DMS114 treated with DMSO at 0.1 percent for 48 hours (cell line): Measurements from ENCODE around the gene DLG2.

Experiments used
- DNase-seq: peaks from one replicate; lab custom pipeline; 2025; ENCODE audit not compliant: unreplicated experiment; lab: John Stamatoyannopoulos, UW

The DLG2 gene

DNA sequence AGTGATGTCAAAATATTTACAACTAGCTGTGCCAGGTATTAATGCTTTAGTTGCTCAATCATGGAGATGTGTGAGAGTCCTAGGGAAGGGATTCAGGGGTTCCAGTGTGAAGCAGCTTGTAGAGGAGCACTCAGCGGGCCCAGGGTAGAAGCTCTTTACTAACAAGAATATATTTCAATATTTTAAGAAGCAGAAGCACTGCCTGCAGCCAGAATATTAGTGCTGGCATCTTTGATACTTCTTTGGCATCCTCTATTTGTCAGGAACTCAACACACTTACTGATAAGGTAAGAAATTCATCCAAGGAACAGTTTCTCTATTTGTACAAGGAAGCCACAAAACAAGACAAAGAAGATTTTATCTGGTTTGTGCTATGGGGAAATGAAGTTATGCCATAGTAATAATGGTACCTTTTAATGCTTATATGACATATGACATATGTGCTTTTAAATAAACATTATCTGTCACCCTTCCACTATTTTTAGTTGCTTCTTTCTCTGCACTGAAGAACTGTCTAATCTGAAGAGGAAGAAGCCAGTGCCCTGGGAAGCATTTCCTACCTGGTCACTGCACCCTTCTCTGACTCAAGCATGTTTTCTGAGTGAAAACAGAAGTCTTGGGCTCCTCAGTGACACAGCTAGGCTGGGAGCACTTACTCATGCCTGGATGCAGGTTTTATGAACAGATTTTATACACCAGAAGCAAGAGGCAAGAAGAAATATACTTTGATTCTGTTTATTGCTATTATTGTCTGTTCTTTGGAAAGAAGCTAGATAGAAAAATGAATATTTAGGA is 1952.8 kb downstream of the DLG2 start:
- DNase-seq, result no peak

DNA sequence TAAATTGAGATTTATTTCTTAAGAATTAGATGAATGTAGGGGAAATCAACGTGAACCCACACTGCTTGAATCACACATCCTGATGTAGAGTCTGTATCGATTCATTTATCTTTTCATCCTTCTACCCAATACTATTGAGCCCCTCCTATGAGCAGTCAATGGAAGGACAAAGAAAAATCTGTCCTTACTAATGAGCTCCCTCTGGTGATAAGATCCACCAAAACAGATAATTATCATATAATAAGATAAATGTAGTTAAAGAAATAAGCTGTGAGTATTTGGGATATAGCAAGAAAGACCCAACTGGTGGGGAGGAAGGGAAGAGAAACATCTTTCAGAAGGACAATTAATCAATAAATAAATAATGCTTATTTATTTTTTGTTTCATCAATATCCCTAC is 1955.9 kb downstream of the DLG2 start:
- DNase-seq, result no peak

DNA sequence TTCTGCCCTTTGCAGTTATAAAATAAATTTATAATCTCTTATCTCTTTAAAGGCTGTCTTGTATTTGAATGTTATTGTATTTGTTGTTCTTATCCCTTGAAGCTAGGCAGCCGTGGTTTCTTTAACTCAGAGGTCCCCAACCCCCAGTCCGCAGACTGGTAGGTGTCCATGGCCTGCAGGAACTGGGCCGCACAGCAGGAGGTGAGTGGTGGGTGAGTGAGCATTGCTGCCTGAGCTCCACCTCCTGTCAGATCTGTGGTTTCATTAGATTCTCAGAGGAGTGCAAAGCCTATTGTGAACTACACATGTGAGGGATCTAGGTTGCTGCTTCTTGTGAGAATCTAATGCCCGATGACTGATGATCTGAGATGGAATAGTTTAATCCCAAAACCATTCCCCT is 1961.0 kb downstream of the DLG2 start:
- DNase-seq, result no peak

DNA sequence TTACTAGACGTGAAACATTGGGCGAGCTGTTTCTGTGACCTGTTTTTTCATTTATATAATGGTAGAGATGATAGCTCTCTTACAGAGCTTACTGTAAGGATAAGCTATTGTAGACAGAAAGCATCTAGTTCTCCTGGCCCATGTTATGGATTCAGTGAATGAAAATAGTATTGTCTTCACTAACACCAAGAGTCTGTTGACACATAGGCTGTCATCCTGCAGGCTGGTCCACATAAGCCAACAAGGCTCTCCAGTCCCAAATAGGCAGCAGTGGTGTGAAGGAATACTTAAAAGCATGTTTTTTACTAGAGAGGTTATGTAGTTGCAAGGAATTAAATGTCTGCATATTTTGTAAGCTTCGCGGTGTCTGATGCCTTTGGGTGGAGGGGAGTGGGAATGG is 1963.2 kb downstream of the DLG2 start:
- no peak for DNase-seq

DNA sequence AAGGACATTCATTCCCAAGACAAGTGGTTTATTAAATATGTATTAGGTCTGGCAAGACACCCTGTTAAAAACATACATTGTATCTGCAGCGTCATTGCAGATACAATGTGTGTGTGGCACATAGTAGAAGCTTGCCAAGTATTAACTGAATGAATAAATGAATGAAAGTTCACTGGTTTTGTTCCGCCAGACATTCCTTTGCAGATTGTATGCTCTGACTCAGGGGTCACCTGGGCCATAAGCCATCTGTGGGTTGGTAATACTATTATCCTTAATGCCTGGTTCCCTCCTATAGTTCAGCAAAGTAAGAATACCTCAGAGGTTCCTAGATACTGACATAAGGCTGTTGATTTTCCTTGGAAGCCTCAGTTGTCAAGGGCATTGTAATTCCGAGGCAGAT is 1963.7 kb downstream of the DLG2 start:
- no peak for DNase-seq

DNA sequence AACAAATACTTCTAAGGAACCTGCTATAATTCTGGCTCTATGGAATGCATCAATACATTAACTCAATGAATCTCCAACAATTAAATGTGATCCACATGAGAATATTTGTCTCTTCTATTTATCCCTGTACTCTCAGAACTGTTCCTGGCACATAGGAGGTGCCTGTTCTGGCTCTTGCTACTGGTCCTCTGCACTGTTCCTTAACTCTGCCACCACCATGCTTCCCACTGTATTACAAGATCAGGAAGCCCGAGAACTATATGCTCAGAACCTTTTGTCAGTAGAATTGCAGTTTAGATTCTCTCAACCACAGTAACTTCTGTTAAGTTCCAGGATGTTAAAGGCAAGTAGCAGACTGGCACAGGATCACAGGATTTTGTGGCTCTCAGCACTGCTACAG is 1964.7 kb downstream of the DLG2 start:
- no peak for DNase-seq

DNA sequence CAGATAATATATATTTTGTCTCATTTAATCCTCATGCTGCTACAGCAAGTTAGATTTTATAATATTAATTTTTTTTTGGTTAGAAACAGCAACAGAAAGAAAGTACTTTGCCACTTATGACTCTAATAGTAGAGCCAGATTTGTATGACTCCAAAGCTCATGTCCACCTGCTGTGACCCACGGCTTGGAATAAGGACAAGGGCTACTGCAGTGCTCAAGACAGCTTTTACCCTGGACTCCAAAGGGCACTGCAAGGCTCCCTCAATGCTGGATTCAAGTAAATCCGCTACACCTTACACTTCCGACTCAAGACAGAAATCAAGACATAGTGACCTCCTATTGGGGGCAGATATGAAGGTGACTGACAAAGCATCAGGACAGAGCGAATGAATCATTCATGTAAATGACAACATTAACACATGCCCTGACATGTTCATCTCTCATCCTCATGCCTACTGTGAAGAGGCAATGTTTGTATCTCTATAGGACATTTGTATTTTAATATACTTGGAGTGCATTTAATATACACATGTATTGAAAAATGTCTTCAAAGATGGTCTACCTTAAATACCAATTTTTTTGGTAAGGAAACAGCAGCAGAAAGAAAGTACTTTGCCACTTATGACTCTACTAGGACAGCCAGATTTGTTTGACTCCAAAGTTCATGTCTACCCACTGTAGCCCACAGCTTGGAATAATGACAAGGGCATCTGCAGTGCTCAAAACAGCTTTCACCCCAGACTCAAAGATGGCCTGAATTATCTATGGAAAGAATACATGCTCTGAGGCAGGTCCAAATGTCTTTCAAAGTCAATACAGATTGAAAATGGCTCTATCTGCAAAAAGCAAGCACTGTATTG is 1965.4 kb downstream of the DLG2 start:
- DNase-seq, result no peak

DNA sequence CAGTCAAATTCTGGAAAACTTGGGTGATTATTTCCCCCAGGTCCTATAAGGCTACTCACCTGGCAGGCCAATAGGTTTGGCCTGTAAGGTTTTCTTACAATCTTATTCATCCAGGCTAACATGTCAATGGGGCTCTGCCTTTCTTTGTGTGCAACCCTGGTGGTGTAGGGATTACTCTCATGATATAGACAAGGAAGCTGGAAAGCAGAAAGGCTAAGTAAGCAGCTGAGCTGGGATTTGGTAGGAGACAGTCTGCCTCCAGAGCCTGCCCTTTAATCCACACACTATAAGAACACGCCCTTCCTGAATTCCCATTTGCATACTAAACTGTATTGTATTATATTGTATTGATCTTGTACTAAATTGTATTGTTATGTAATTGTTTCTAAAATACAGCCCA is 1967.7 kb downstream of the DLG2 start:
- DNase-seq, result no peak

DNA sequence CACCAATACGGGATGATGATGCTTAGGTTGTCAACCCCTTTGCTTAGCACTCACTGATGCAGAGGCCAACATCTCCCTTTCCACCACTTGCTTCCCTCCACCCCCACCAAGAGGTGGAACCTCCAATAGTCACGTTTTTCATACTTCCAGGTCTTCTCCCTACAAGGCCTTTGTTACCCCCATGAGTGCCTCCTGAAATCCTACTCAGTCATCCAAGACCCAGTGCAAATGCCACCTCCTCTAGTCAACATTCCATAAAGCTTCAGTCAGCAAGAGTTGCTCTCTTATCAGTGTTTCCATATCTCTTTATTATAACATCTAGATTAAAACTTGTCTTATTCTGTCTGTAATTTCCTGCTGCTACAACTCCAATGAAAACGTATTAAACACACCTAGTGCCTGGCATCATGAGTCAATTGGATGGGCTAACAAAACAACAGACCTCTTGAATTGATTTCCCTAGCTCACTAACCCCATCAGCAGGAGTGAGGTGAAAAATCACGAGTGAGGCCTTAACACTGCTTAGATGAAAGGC is 1970.3 kb downstream of the DLG2 start:
- no peak for DNase-seq

DNA sequence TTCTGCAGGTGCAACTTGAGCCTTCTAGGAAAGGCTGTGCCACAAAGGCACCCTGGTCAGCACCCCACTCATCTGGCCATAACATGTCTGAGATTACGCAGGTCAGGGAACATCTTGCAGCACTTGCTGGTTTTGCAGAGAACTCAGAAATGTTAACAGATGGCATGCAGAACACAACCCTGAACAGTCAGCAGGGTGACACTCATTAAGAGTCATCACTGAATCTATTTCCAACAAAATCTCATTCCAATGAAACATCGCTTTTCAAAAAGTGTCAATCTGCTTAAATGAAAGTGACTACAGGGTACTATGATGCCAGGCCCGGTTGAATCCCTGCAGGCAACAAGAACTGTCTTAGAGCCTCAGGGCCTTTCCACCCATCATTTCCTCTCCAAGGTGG is 1971.2 kb downstream of the DLG2 start:
- DNase-seq, result no peak

DNA sequence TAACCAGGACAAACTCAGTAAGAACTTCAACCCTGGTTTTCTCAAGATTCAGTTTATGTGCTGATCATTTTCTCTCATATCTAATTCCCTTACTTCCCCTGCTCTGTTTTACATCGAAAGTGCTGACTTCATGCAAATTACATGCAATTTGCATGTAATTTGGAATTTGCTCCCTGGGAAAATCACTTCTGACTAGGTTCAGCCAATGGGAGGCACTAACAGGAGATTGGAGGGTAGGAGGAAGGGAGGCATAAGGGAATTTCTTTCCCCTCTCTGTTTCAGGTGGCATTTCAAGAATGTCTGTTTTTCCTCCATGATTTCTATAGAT is 1977.7 kb downstream of the DLG2 start:
- DNase-seq, result no peak

DNA sequence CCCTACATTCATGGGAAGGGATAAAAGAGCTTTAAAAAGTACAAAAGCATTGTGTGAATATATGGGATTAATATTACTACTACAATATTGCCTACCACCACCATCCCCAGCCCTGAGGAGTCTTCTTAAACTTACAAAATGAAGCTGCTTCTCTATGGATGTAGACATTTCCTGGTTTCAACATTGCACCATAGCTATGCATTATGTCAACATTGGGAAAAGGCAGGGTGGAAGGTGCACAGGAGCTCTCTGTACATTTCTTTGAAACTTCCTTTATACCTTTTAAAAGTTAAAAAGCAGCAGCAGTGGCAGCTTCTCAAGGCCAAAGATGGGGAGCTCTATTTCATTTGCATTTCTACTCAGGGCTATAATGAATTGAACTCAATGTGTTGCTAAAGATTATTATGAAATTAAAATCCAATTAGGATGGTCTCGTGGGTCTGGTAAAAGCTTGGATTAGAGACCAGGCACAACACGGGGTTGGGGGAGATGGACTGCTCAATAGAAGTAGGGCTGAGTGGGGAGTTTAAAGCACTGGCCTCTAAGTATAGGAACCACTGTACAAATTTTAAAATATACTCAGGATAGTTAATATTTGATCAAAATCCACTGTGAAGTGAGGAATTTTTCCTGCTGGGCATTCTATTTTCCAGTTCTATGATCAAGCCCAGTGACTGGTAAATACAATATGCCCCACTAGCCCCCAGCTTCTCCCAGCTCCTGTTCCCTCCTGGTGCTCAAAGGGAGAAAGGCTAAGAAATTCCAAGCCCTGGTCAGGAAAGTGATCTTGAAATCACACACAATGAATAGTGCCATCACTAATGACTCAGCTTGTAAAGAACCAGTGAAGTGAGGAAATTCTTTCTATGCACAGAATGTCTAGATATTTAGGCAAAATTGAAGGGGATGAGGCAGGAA is 1978.3 kb downstream of the DLG2 start:
- DNase-seq, result no peak

DNA sequence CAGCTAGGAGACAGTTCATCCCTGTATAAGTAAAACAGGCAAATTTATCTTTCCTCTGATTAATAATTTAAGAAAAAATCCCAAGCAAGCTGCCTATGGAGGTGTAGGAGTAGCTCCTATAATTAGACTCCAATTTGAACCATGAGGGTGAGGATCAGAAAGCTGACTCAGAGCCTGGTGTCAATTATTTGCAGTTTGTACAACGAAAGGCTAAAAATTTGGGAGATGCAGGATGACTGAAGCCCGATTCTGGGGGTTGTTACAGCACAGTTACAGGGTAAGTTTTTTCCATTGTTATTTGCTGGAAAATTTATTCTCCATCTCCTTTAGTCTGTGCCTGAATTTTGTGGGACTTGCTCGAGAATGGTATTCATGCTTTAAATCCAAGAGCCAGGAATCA is 1981.6 kb downstream of the DLG2 start:
- DNase-seq, result no peak

DNA sequence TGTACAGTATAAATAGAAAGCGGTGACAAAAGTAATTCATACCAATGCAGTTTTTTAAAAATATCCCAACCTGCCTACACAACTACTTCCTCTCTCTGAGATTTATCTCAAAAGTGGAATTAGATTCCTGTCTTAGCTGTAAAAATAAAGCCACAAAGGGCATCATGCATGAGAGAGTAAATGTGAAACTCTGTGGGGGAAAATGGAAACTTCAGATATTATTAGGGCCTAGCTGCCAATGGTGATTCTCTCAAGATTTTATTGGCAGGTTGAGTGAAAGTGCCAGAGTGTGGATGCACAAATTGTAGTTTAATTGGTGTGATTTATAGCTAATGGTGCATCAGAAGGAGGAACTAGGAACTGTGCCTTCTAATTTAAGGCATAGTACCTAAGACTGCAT is 1984.0 kb downstream of the DLG2 start:
- DNase-seq, result no peak

DNA sequence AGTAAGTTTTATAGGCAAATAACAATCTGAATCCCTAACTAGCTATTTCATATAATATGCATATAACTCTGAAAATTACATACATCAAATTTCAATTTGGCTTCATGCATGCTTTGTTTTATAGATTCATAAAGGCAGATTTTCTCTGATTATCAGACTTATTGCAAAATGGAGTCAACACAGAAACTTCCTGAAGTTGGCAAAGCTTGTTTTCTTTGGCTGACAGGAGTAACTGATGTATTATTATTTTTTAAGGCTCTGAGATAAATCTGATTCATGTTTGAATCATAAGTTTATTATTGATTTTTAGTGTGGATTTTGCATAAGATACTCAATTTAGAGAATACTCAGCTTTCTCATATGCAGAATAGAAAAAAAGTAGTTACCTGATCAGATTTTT is 1984.6 kb downstream of the DLG2 start:
- DNase-seq, result no peak

DNA sequence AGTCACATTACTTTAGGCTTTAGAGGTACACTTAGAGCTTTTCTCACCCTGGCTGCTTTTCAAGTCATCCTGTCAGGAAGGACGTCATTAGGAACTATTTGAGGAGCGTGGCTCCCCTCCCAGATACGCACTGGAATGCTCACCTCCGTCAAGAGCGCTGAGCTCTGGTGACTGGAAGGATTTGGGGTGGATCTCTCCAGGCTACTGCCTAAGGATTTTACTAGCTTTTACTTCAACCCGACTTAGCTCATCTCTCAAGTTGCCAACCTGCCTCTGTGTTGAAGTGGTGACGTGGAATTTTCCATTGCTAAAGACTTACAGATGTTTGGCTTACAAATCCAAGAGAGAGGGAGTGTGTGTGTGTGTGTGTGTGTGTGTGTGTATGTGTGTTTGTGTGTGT is 1985.6 kb downstream of the DLG2 start:
- DNase-seq, result no peak

DNA sequence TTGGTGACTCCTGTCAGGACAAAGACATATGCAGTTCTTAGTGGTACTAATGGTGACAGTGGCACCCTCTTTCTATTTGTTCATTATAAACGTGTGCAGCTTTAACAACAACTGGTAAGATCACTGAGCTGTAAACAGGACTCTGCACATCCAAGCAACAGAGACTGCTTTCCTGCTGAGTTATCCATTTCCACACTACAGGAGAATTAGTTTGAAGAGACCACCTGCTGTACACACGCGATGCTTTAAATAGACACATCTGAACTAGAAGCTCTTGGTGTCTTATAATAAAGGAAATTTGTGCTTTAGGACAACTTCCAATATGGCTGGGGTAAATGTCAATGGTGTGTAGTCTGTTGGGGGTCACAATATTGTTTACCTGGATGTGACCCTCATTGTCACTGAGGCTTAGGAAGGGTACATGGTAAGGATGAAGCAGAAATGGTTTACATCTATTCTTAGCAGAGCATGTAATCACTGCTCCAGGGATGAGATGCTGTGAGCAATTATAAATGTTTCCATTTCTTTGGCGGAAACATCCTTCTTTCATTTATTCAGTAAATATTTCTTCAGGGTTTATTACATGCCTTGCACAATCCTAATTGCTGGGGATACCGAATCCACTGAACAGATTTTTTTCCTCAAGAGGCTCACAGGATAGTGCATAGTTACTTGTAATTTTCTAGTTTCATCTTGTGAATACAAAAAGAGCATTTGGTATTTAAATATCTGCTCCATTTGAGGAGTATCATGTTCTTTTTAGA is 1987.0 kb downstream of the DLG2 start:
- DNase-seq, result no peak

DNA sequence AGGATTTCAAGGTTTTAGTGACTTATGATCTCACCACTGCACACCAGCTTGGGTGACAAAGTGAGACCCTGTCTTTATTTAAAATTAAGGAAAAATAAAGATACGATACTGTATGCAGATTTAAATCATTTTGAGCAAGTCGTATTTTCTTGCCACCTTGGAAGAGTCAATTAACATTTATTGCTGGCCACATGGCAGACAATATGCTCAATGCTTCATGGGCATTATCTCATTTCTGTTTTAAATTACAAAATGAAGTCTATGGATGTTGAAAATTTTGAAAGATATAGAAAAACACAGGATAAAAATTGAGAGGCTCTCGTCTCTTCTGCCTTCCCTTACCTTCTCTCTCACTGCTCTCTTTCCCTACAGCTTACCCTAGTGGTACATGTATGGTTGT is 1992.0 kb downstream of the DLG2 start:
- no peak for DNase-seq

DNA sequence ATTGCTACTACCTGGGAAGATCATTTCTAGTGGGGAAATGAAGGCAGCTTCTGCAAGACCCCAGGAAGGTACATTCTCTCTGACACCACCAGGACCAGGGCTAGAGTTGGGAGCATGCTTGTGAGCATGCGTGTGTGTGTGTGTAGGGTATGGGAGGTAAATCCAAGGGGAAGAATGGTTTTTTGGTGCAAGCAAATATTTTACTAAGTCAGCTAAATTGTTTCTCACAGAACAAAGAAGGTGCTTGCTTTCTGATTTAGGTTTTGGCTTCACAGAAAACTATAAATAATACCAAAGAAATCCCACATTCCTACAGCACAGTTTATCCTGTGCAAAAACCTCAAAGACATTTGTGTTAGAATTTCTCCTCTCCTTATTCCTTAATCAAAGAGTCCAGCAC is 1996.9 kb downstream of the DLG2 start:
- DNase-seq, result no peak

DNA sequence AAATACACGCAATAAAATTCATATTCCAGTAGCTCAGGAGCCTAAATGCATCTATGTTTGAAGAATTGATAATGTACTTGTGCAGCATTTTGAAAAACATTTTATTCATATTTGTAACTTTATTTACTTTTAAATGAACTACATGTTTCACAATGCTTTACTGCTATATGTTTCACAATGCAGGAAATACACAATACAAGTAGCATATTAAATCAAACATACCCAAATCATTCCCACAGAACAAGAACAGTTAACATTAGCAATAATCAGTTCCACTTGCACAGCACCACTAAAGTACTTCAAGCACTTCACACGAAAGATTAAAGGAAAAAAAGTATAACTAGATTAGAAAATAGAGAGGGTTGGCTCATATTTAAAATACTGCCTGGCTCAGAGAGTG is 1997.4 kb downstream of the DLG2 start:
- no peak for DNase-seq
